ENCODE measurements around the gene KCTD7.

Gene KCTD7

GRCh38 chr7:66693331-66693730 is 64.7 kb downstream of the KCTD7 start:
- TF ChIP-seq EZH2phosphoT487 (IDR thresholded peaks at IDR 0.05; ENCODE audit: low read depth) (no peak), CTCF (IDR thresholded peaks at IDR 0.05; ENCODE audit: low read depth, low read length) (no peak)
- H3K79me2 ChIP-seq (ENCODE audit: low read length): no peaks in the 10 kb centered on the region
- H3K4me2 ChIP-seq (ENCODE audit: low read length): no peak overlapping the region
- H3K4me1 ChIP-seq (ENCODE audit: low read length): no peaks in the 10 kb centered on the region
- H3K27me3 ChIP-seq (ENCODE audit: low read depth, low read length): no peaks in the 10 kb centered on the region
- H2AFZ ChIP-seq (ENCODE audit: low read depth, low read length): no peak overlapping the region
- H3K9me3 ChIP-seq (ENCODE audit: insufficient read depth, low read length): no peaks in the 10 kb centered on the region
- no peak overlapping the region for H3K27ac ChIP-seq (ENCODE audit: low read length)
- no peak overlapping the region for H3K4me3 ChIP-seq (ENCODE audit: low read length)
- no peaks in the 10 kb centered on the region for H4K20me1 ChIP-seq (ENCODE audit: insufficient read depth, low read length)
- H3K36me3 ChIP-seq (replicated peaks; ENCODE audit: low read depth, low read length): no peaks in the 10 kb centered on the region
- no peak overlapping the region for H3K9ac ChIP-seq (ENCODE audit: low read length)

Data from OCI-LY3 (cell line).